GM23338 (cell line): ENCODE results near the gene ABCC5.

Experiments
- CREB1 ChIP-seq: fragments of 250-450 bp; sonication (Bioruptor Pico); IDR thresholded peaks from 2 replicates; pipeline ENCODE4 v1.5.0; 2020; ENCODE audit warnings: low read depth, mild to moderate bottlenecking, moderate library complexity
- EZH2phosphoT487 ChIP-seq: fragments of 200-600 bp; sonication (generic); IDR thresholded peaks from one replicate; pipeline ENCODE4 v1.8.1; 2018; ENCODE audit warnings: antibody characterized with exemption; ENCODE audit not compliant: unreplicated experiment
- JUNB ChIP-seq: IDR thresholded peaks from one replicate; pipeline ENCODE4 v1.6.1; 2016; ENCODE audit warnings: antibody characterized with exemption; ENCODE audit not compliant: unreplicated experiment
- NANOG ChIP-seq: IDR thresholded peaks from 2 replicates; pipeline ENCODE4 v1.6.1; 2016; ENCODE audit warnings: antibody characterized with exemption, borderline replicate concordance
- POLR2AphosphoS5 ChIP-seq: IDR thresholded peaks from 2 replicates; pipeline ENCODE4 v1.6.1; 2016; ENCODE audit warnings: antibody characterized with exemption, low read depth
- REST ChIP-seq: IDR thresholded peaks from one replicate; pipeline ENCODE4 v1.6.1; 2018; ENCODE audit warnings: antibody characterized with exemption; ENCODE audit not compliant: unreplicated experiment
- TF ChIP-seq, protein P1 (sequence below), 2 experiments: fragments of 200-600 bp in 1 of 2; sonication (generic) in 1 of 2; conservative IDR thresholded peaks; 2 replicates each; pipeline versions ENCODE4 v1.5.1 to v1.6.1; 2016 to 2017; ENCODE audit warnings: antibody characterized with exemption in 2 of 2, low read depth in 2 of 2, mild to moderate bottlenecking in 2 of 2, moderate library complexity in 1 of 2

DNA sequence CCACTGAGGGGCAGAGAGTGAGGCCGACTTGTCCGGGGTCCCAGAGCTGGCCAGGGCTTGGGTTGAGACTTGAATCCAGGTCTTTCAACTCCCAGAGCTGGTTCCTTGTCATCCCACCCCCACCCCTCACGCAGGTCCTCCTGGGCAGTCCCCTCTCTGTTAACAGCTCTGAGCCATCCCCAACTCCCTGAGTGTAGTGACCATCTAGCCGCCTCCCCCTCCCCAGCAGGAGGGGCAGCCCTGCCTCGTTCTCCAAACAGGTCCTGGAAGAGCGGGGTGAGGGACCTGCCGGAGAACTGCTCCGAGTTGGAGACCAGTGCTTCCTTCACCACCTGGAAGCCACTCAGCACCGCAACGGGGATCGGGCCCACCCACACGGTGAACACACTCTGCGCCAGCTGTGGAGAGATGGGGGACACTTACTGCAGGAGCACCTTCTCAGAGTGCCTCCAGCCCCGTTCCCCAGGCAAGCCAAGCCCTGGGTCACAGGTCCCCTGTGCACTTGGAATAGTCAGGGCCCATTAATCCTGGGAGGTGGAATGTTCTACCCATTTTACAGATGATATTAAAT is 108.6 kb downstream of the ABCC5 start:
- no peak for TF ChIP-seq EZH2phosphoT487
- TF ChIP-seq, protein P1, sequence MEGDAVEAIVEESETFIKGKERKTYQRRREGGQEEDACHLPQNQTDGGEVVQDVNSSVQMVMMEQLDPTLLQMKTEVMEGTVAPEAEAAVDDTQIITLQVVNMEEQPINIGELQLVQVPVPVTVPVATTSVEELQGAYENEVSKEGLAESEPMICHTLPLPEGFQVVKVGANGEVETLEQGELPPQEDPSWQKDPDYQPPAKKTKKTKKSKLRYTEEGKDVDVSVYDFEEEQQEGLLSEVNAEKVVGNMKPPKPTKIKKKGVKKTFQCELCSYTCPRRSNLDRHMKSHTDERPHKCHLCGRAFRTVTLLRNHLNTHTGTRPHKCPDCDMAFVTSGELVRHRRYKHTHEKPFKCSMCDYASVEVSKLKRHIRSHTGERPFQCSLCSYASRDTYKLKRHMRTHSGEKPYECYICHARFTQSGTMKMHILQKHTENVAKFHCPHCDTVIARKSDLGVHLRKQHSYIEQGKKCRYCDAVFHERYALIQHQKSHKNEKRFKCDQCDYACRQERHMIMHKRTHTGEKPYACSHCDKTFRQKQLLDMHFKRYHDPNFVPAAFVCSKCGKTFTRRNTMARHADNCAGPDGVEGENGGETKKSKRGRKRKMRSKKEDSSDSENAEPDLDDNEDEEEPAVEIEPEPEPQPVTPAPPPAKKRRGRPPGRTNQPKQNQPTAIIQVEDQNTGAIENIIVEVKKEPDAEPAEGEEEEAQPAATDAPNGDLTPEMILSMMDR (conservative IDR thresholded peaks at IDR 0.05; ENCODE audit: low read depth in 2 of 2): no peak
- no peak for TF ChIP-seq POLR2AphosphoS5
- TF ChIP-seq CREB1 (CRISPR knock-in tag): no peak
- TF ChIP-seq NANOG: no peak
- TF ChIP-seq REST: no peak
- TF ChIP-seq JUNB: no peak
